Kidney (tissue), 14 donors: ENCODE results near the gene CCND1. TPM values are rescaled to one million over a fixed set of nuclear protein-coding genes. Genes with fewer than 3 reads are reported as not detected.
A peak's percentile ranks its signal among the peaks of the same experiment; 100 is the strongest.

Experiments
- DNase-seq, 5 donors: peaks; one replicate each; pipeline ENCODE4 v3.0.0-alpha.2; 2013 to 2020
- FAIRE-seq: peaks from 2 replicates; lab custom pipeline; 2012; peaks lifted over from hg19 to GRCh38; lab: Jason Lieb, UNC
- H3K27ac ChIP-seq, 2 donors: one replicate each; pipeline ENCODE4 v1.7.0; 2013; ENCODE audit warnings: low read depth in 2 of 2, low read length in 2 of 2, inconsistent platforms in 1 of 2
- H3K27me3 ChIP-seq: one replicate; pipeline ENCODE4 v1.7.1; 2013; ENCODE audit warnings: low read length, inconsistent platforms; ENCODE audit not compliant: control insufficient read depth, insufficient read depth
- H3K36me3 ChIP-seq, 3 donors: one replicate each; pipeline versions ENCODE4 v1.7.0 to v1.7.1; 2013; ENCODE audit warnings: low read length in 3 of 3, control low read depth in 1 of 3, inconsistent platforms in 1 of 3; ENCODE audit not compliant: insufficient read depth in 3 of 3, control insufficient read depth in 2 of 3
- H3K4me1 ChIP-seq, 3 donors: one replicate each; pipeline versions ENCODE4 v1.7.0 to v1.7.1; 2013; ENCODE audit warnings: low read length in 3 of 3, inconsistent platforms in 1 of 3, low read depth in 1 of 3; ENCODE audit not compliant: control insufficient read depth in 2 of 3, insufficient read depth in 2 of 3
- H3K4me3 ChIP-seq, 3 donors: one replicate each; pipeline versions ENCODE4 v1.7.0 to v1.8.1; 2013; ENCODE audit warnings: low read length in 3 of 3, control low read depth in 1 of 3, inconsistent platforms in 1 of 3
- H3K9ac ChIP-seq, 3 donors: one replicate each; pipeline versions ENCODE4 v1.7.0 to v1.7.1; 2013; ENCODE audit warnings: low read length in 3 of 3, control low read depth in 1 of 3, inconsistent platforms in 1 of 3
- H3K9me3 ChIP-seq, 3 donors: one replicate each; pipeline versions ENCODE4 v1.7.0 to v1.7.1; 2013; ENCODE audit warnings: low read length in 3 of 3, control low read depth in 1 of 3, inconsistent platforms in 1 of 3; ENCODE audit not compliant: control insufficient read depth in 2 of 3, insufficient read depth in 1 of 3
- CTCF ChIP-seq: IDR thresholded peaks from 3 replicates; pipeline ENCODE4 v1.5.1; 2012; ENCODE audit warnings: mild to moderate bottlenecking, moderate library complexity, borderline replicate concordance; ENCODE audit not compliant: insufficient read depth; ENCODE audit errors: extremely low read depth
- intact Hi-C: fragments of 100-400 bp; cut with DNase I; formaldehyde crosslinking; loops from one replicate; pipeline ENCODE4 v1.11.1; 2022
- polyA plus RNA-seq: library from polyadenylated mRNA; stranded (reverse); fragments of 350-450 nt; fragmentation: Illumina TruSeq; extraction: RNeasy Lipid Tissue Mini Kit (QIAGEN cat#74804); gene quantifications from one replicate; pipeline ENCODE4 v1.2.3, GENCODE V29; 2014; ENCODE audit warnings: low read depth, low replicate concordance; ENCODE audit not compliant: insufficient read depth
- total RNA-seq: library from RNA; stranded (reverse); fragmentation: NEBNext Ultra II Directional; extraction: Animal tissue kit (Norgen Biotek cat#: 25700); gene quantifications from one replicate; pipeline ENCODE4 v1.2.1, GENCODE V29; 2021
- donor health status: control.
- donor health status: control.
- donor health status: control.
- donor health status: control.
- donor health status: control.
- donor health status: DM: yes; HTN: yes; CAD: no.
- donor health status: Normal renal cell carcinoma (clear cell type).

The CCND1 gene
- total and polyA plus RNA-seq, 2 donors from 2014 or later, result 37.6 to 142 TPM

- H3K9me3 ChIP-seq, result no peaks in the 10 kb centered on the region
- TF ChIP-seq CTCF, result no peak
- peaks cover 0 to 15% (median 6%) of the 10 kb centered on the region in 3 donors for H3K4me1 ChIP-seq
- H3K9ac ChIP-seq, result no peak overlapping the region
- H3K36me3 ChIP-seq, result peaks cover 0 to 30% (median 6%) of the 10 kb centered on the region in 3 donors
- intact Hi-C loops, result loop anchor here (5.0 kb wide), 2 partner anchors 358 to 543 kb away; no protein-coding TSS in a partner anchor
- peak in 2 of 5 donors; percentile 63 to 70 for DNase-seq
- no peak overlapping the region for H3K4me3 ChIP-seq
- H3K27me3 ChIP-seq, result no peaks in the 10 kb centered on the region
- FAIRE-seq, result no peak
- no peak overlapping the region for H3K27ac ChIP-seq
These were observed 4.2 kb downstream of the CCND1 start for GRCh38 chr11:69644962-69645675.

DNA sequence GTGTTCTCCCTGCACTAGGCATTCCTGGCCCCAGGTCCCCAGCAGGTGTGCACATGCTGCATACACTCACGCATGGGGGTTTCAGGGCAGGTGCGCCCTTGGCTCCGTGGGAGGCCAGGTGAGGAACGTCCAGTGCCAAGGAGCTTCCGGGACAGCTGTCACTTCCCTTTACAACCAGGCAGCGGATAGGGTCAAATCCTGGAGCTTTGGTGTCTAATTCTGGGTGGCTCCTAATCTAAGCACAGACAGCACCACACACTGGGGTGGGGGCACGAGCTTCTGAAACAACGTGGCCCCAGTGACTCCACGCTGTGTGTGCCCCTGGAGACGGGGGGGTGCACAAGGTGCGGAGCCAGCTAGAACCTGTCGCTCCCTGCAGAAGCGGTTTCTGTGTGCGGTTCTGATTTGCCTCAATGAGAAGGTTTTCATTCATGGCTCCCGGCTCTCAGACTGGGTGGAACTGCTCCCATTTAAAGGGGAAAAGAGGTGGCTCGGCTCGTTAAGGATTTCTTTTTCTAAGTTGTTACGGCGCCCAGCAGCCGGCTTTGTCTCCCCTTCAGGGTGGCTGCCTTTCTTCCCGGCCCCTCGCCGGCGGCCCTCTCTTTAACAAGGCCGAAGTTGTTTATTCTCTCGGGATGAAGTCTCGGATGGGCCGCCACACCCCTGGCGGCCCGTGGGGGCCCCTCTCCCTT, 5.0 kb downstream of the CCND1 start:
- peaks cover 0 to 36% (median 8%) of the 10 kb centered on the region in 3 donors for H3K36me3 ChIP-seq
- no peak for TF ChIP-seq CTCF
- no peaks in the 10 kb centered on the region for H3K9me3 ChIP-seq
- FAIRE-seq, result no peak
- peaks cover 0 to 12% (median 6%) of the 10 kb centered on the region in 3 donors for H3K4me1 ChIP-seq
- no peak overlapping the region for H3K4me3 ChIP-seq
- H3K27me3 ChIP-seq, result no peaks in the 10 kb centered on the region
- H3K9ac ChIP-seq, result no peak overlapping the region
- DNase-seq, result peak in 2 of 5 donors; percentile 58 to 60
- H3K27ac ChIP-seq, result no peak overlapping the region
- intact Hi-C loops, result loop anchor here (5.0 kb wide), 1 partner anchor 544 kb away; no protein-coding TSS in a partner anchor

DNA sequence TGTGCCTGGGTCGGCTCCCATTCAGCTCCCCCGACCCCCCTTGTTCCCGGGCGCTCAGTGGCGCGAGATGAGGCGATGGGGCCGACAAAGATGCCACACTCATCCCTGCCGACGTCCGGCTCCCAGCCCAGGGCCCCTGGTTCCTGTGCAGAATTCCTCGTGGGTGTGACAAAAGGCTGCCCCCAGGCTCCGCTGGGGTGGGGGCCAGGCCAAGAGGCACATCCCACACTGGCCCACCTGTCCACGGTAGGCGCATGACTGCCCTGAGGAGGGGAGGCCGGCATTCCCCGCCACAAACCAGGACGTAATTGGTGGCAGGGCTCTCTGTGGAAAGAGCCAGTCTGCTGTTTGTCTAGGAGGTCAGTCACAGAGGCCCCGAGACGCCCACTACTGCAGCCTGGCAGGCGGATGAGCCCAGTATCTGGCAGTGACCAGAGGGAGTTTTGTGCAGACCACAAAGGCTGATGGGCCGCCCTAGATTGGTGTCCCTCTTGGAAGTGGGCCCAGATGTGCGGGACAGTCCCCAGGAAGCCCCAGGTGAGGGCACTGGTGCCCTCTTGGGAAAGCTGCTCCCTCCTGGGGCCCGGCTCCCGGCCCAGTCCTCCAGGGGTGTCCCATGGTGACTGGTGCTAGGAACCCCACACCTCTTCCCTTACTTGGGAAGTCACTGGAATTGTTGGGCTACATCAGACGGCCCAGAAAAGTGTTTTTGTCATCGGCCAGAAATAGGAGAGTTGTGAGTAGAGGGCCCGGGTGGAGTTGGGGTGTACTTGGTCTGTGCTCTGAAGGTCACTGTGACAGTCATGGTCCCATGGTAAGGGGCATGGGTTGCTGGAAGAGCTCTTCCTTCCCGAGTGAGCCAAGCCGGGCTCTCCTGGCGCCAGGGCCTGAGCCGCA, 5.8 kb downstream of the CCND1 start:
- Histone ChIP-seq H3K36me3 (peaks cover 0 to 44% (median 8%) of the 10 kb centered on the region in 3 donors), H3K4me3 (no peak overlapping the region), H3K27me3 (no peaks in the 10 kb centered on the region), H3K9ac (no peak overlapping the region), H3K9me3 (no peaks in the 10 kb centered on the region), H3K27ac (no peak overlapping the region), H3K4me1 (peaks cover 0 to 12% (median 6%) of the 10 kb centered on the region in 3 donors)
- peak in 2 of 5 donors; percentile 65 to 70 for DNase-seq
- no peak for TF ChIP-seq CTCF
- intact Hi-C loops, result loop anchor here (5.0 kb wide), 1 partner anchor 544 kb away; no protein-coding TSS in a partner anchor
- FAIRE-seq, result no peak
